Fibroblast of villous mesenchyme (primary cell): Measurements from ENCODE around the gene PTPRN2. TPM values are rescaled to one million over a fixed set of nuclear protein-coding genes. Genes with fewer than 3 reads are reported as not detected.
A peak's percentile ranks its signal among the peaks of the same experiment; 100 is the strongest.

ENCODE experiments used
- DNase-seq: peaks from one replicate; pipeline ENCODE4 v3.0.0-alpha.2; 2010; ENCODE audit warnings: low read depth
- H3K4me3 ChIP-seq: 2 replicates; pipeline ENCODE4 v1.5.1; 2011; ENCODE audit warnings: low read depth, mild to moderate bottlenecking, low read length
- total RNA-seq: library from RNA; depleted of rRNA; stranded (reverse); fragments of >200 nt; gene quantifications from 2 replicates; pipeline ENCODE4 v1.2.3, GENCODE V29; 2012
- TF ChIP-seq, protein P1 (sequence below): IDR thresholded peaks from 2 replicates; pipeline ENCODE4 v1.5.1; 2012; ENCODE audit warnings: low read depth, mild to moderate bottlenecking, low read length; ENCODE audit not compliant: insufficient read depth

The PTPRN2 gene
- total RNA-seq, 1 donor = not detected

DNA sequence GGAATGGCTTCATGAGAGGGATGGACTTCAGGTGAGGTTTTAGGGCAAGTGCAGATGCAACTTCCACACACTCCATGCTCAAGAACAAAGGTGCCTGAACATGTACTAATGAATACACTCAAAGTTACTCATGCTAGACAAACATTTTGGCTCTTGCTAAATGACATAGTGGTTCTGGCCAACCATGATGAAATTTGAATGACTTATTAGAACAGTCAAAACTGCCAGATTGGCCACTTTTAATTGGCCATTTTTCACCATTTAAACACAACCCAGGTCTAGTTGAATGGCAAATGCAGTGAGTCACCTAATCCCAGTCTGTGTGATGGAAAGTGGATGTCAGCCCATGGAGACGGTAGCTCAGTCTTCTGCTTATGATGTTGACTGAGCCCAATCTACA lies 4.9 kb upstream of the PTPRN2 start:
- TF ChIP-seq, protein P1, sequence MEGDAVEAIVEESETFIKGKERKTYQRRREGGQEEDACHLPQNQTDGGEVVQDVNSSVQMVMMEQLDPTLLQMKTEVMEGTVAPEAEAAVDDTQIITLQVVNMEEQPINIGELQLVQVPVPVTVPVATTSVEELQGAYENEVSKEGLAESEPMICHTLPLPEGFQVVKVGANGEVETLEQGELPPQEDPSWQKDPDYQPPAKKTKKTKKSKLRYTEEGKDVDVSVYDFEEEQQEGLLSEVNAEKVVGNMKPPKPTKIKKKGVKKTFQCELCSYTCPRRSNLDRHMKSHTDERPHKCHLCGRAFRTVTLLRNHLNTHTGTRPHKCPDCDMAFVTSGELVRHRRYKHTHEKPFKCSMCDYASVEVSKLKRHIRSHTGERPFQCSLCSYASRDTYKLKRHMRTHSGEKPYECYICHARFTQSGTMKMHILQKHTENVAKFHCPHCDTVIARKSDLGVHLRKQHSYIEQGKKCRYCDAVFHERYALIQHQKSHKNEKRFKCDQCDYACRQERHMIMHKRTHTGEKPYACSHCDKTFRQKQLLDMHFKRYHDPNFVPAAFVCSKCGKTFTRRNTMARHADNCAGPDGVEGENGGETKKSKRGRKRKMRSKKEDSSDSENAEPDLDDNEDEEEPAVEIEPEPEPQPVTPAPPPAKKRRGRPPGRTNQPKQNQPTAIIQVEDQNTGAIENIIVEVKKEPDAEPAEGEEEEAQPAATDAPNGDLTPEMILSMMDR = no peak
- no peak for DNase-seq
- no peak overlapping the region for H3K4me3 ChIP-seq

DNA sequence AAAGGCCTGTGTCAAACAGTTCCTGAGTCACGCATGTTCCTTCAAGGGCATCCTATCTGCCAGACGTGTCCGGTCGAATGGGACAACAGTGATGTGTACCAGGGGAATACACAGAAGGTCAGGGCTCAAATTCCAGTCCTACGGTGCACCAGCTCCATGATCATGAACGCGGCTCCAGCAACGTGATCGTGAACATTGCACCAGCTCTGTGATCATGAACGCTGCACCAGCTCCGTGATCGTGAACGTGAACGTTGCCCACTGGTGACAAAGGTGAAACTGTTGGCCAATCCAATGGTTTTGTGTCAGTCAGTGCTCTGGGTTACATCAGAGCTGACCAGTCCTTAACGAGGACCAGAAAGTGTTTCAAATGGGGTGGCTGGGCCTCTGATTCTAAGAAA lies 4.3 kb upstream of the PTPRN2 start:
- TF ChIP-seq, protein P1 = no peak
- H3K4me3 ChIP-seq = no peak overlapping the region
- DNase-seq = no peak

DNA sequence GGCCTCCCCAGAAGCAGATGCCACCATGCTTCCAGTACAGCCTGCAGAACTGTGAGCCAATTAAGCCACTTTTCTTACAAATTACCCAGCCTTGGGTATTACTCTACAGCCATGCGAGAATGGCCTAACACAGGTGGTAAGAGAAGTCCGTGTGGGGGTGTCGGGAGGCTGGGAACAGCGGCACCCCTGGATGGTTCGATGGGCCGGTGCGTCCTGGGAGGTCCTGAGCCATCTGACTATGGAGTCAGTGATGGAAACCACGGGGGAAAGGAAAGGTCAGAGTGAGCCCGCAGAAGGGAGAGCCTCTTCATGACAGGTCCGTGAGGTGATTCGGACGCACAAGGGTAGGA lies 2.5 kb upstream of the PTPRN2 start:
- DNase-seq = no peak
- TF ChIP-seq, protein P1 = no peak
- no peak overlapping the region for H3K4me3 ChIP-seq

DNA sequence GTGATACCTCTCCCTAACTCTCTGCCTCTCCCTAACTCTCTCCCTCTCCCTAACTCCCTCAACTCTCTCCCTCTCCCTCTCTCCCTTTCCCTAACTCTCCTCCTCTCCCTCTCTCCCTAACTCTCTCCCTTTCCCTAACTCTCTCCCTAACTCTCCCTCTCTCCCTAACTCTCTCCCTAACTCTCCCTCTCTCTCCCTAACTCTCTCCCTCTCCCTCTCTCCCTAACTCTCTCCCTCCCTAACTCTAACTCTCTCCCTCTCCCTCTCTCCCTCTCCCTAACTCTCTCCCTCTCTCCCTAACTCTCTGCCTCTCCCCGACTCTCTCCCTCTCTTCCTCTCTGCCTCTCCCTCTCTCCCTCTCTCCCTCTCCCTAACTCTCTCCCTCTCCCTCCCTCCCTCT lies 2.0 kb upstream of the PTPRN2 start:
- no peak overlapping the region for H3K4me3 ChIP-seq
- DNase-seq = no peak
- TF ChIP-seq, protein P1 = no peak

DNA sequence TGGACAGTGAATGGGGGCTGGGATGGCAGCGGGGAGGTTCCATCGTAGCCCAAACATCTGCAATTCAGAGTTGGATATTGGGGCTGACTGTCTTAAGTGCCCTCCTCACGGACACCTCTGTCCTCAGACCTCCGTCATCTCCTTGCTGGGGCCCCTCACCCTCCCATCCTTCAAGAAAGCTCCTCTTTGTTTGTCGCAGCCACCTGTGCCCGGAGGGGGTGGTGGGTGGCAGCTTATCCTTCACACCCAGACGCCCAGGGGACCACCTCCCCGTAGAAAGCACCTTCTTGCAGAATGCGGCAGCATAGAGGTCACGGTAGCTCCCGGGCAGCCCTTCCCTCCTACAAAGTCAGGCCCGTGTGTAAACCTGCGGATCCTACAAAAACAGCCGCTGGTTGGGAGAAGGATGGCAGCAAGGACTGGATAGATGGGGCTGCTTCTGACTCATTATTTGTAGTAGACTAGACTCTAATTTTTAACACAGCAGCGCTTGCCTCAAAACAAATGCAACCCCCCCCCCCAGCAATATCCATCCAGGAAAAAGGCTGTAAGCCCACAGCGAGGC lies 1.3 kb upstream of the PTPRN2 start:
- TF ChIP-seq, protein P1 = no peak
- H3K4me3 ChIP-seq = no peak overlapping the region
- DNase-seq = no peak

DNA sequence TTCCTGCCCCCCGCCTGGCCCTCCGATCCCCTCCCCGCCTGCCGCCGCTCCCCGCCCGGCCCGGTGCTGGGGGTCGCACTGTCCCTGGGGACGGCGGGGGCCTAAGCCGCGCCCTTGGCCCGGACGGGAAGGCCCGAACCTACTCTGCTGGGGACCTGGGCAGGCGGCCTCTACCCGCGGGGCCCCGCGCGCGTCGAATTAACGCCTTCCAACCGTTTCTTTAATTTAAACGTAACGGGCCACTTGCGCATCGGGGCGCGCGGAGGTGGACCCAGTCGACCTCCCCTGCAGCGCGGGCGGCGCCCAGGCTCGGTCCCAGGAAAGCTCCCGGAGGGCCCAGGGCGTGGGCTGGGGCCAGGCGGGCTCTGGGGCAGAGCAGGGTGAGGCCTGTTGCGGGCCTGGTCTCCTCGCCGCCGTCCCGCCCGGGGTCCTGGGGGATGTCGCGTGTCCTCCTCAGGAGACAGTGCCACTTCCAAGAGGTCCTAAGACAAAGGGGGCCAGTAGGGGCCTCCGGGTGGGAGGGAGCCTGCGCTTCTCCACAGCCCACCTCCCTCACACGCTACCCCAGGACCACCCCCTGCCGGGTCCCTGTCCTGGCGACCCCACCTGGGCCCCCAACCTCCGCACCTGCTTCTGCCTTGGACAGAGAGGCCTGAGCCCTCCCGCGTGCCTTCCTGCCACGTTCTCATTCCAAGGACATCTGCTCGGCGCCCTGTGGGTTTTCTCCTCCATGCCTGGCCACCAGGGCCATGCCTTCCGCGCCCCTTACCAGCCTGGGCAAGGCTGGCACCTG lies 658 bp upstream of the PTPRN2 start:
- peak overlapping the region; percentile 41 for H3K4me3 ChIP-seq
- TF ChIP-seq, protein P1 = no peak
- DNase-seq = no peak
